H1 (cell line): ENCODE measurements around the gene GATA5. TPM values are rescaled to one million over a fixed set of nuclear protein-coding genes. Genes with fewer than 3 reads are reported as not detected.
A peak's percentile ranks its signal among the peaks of the same experiment; 100 is the strongest.

Source experiments
- CTCF ChIA-PET: fragments of 300-600 bp; sonication (Branson Sonifier 250); formaldehyde crosslinking; loops from one replicate; lab custom pipeline; 2021; ENCODE audit not compliant: partially characterized antibody; lab: Charles Lee
- POLR2A ChIA-PET: fragments of 300-600 bp; sonication (Branson Sonifier 250); formaldehyde crosslinking; loops from one replicate; lab custom pipeline; 2021; ENCODE audit warnings: inconsistent platforms; ENCODE audit not compliant: partially characterized antibody; lab: Charles Lee
- DNase-seq, 2 experiments: peaks; one replicate each; pipeline versions ENCODE4 v3.0.0 to v3.0.0-alpha.2; 2010 to 2022; ENCODE audit warnings: low spot score in 2 of 2, low read depth in 1 of 2, mixed read lengths in 1 of 2
- FAIRE-seq: peaks from 2 replicates; lab custom pipeline; 2011; peaks lifted over from hg19 to GRCh38; lab: Jason Lieb, UNC
- H2AFZ ChIP-seq: 2 replicates; pipeline ENCODE4 v1.8.1; 2012; ENCODE audit warnings: low read length, inconsistent platforms
- H2AK5ac ChIP-seq: 2 replicates; pipeline ENCODE4 v1.6.1; 2013; ENCODE audit warnings: low read depth, low read length
- H2BK120ac ChIP-seq: replicated peaks from 2 replicates; pipeline ENCODE3; 2013; ENCODE audit warnings: low read depth, low read length, inconsistent platforms
- H2BK12ac ChIP-seq: 2 replicates; pipeline ENCODE4 v1.6.1; 2013; ENCODE audit warnings: low read depth, low read length
- H2BK15ac ChIP-seq: 2 replicates; pipeline ENCODE4 v1.6.1; 2013; ENCODE audit warnings: low read length
- H2BK20ac ChIP-seq: 2 replicates; pipeline ENCODE4 v1.6.1; 2013; ENCODE audit warnings: low read length
- H2BK5ac ChIP-seq: 2 replicates; pipeline ENCODE4 v1.6.1; 2013; ENCODE audit warnings: low read depth, low read length
- H3K14ac ChIP-seq: 2 replicates; pipeline ENCODE4 v1.6.1; 2013; ENCODE audit warnings: inconsistent platforms; ENCODE audit not compliant: insufficient read length
- H3K18ac ChIP-seq: 2 replicates; pipeline ENCODE4 v1.6.1; 2013; ENCODE audit warnings: low read length; ENCODE audit errors: extremely low read depth
- H3K23ac ChIP-seq: 2 replicates; pipeline ENCODE4 v1.6.1; 2013; ENCODE audit warnings: inconsistent platforms; ENCODE audit not compliant: insufficient read length
- H3K23me2 ChIP-seq: 2 replicates; pipeline ENCODE4 v1.6.1; 2013; ENCODE audit warnings: low read depth, low read length
- H3K27ac ChIP-seq: 2 replicates; pipeline ENCODE4 v1.6.1; 2011; ENCODE audit warnings: low read depth, low read length, inconsistent platforms
- H3K27me3 ChIP-seq, 4 experiments: replicated peaks in 1 of 4; 1 replicate in 1 of 4; 2 replicates in 3 of 4; pipeline versions ENCODE4 v1.6.1 to v1.8.1; 2011 to 2013; ENCODE audit warnings: low read length in 3 of 4, mild to moderate bottlenecking in 3 of 4, inconsistent platforms in 2 of 4, mixed read lengths in 2 of 4, moderate library complexity in 1 of 4; ENCODE audit not compliant: control insufficient read depth in 3 of 4, insufficient read depth in 3 of 4; ENCODE audit errors: extremely low read depth in 1 of 4
- H3K36me3 ChIP-seq, 4 experiments: 2 replicates each; pipeline versions ENCODE4 v1.6.1 to v1.8.1; 2011 to 2013; ENCODE audit warnings: mild to moderate bottlenecking in 4 of 4, low read length in 3 of 4, moderate library complexity in 2 of 4, control low read depth in 1 of 4, inconsistent platforms in 1 of 4; ENCODE audit not compliant: insufficient read depth in 4 of 4, control insufficient read depth in 2 of 4
- H3K4ac ChIP-seq: replicated peaks from 2 replicates; pipeline ENCODE3; 2013; ENCODE audit warnings: low read length, low read depth, mixed read lengths, inconsistent platforms; ENCODE audit not compliant: insufficient read length
- H3K4me1 ChIP-seq, 4 experiments: replicated peaks in 1 of 4; 1 replicate in 1 of 4; 2 replicates in 3 of 4; pipeline versions ENCODE4 v1.6.1 to v1.8.1; 2011 to 2013; ENCODE audit warnings: low read length in 3 of 4, inconsistent platforms in 2 of 4, mixed read lengths in 1 of 4; ENCODE audit not compliant: insufficient read depth in 4 of 4, control insufficient read depth in 3 of 4
- H3K4me2 ChIP-seq, 2 experiments: 2 replicates each; pipeline versions ENCODE4 v1.6.1 to v1.8.1; 2011 to 2013; ENCODE audit warnings: low read depth in 2 of 2, low read length in 2 of 2, control low read depth in 1 of 2, inconsistent platforms in 1 of 2, mild to moderate bottlenecking in 1 of 2; ENCODE audit not compliant: insufficient read depth in 1 of 2
- H3K4me3 ChIP-seq, 4 experiments: fragments of 200-600, 300-600 bp in 1 of 4; sonication (generic), shearing (Covaris generic), sonication (Bioruptor Twin) in 1 of 4; 2 replicates each; pipeline versions ENCODE4 v1.5.1 to v1.8.1; 2011 to 2016; ENCODE audit warnings: low read length in 4 of 4, low read depth in 3 of 4, control low read depth in 2 of 4, inconsistent platforms in 2 of 4, mild to moderate bottlenecking in 2 of 4, mixed read lengths in 1 of 4, moderate library complexity in 1 of 4; ENCODE audit not compliant: insufficient read depth in 2 of 4; ENCODE audit errors: extremely low read depth in 1 of 4
- H3K56ac ChIP-seq: replicated peaks from 2 replicates; pipeline ENCODE3; 2013; ENCODE audit warnings: low read depth, mild to moderate bottlenecking, mixed read lengths, low read length, inconsistent platforms; ENCODE audit not compliant: insufficient read length
- H3K79me1 ChIP-seq: 2 replicates; pipeline ENCODE4 v1.6.1; 2013; ENCODE audit warnings: low read depth, low read length, control low read depth
- H3K79me2 ChIP-seq, 2 experiments: 2 replicates each; pipeline versions ENCODE4 v1.6.1 to v1.8.1; 2012 to 2013; ENCODE audit warnings: low read length in 2 of 2, mild to moderate bottlenecking in 2 of 2, inconsistent platforms in 1 of 2; ENCODE audit not compliant: insufficient read depth in 2 of 2, control insufficient read depth in 1 of 2
- H3K9ac ChIP-seq, 4 experiments: replicated peaks in 1 of 4; 1 replicate in 1 of 4; 2 replicates in 3 of 4; pipeline versions ENCODE4 v1.6.1 to v1.8.1; 2011 to 2013; ENCODE audit warnings: low read depth in 3 of 4, low read length in 3 of 4, control low read depth in 2 of 4, mild to moderate bottlenecking in 2 of 4, moderate library complexity in 2 of 4, inconsistent platforms in 1 of 4; ENCODE audit errors: extremely low read depth in 1 of 4
- H3K9me3 ChIP-seq, 2 experiments: 2 replicates each; pipeline versions ENCODE4 v1.6.1 to v1.8.1; 2012 to 2013; ENCODE audit warnings: mild to moderate bottlenecking in 2 of 2, moderate library complexity in 2 of 2, control low read depth in 1 of 2, inconsistent platforms in 1 of 2, low read depth in 1 of 2, low read length in 1 of 2, mixed read lengths in 1 of 2; ENCODE audit not compliant: insufficient read depth in 2 of 2
- H4K20me1 ChIP-seq, 2 experiments: replicated peaks in 1 of 2; 2 replicates each; pipeline versions ENCODE3 to v1.8.1; 2011 to 2013; ENCODE audit warnings: inconsistent platforms in 2 of 2, low read length in 2 of 2, mild to moderate bottlenecking in 1 of 2; ENCODE audit not compliant: insufficient read depth in 2 of 2, control insufficient read depth in 1 of 2
- H4K5ac ChIP-seq: 2 replicates; pipeline ENCODE4 v1.6.1; 2013; ENCODE audit warnings: low read length, low read depth, mixed read lengths, inconsistent platforms; ENCODE audit not compliant: insufficient read length
- H4K8ac ChIP-seq: 2 replicates; pipeline ENCODE4 v1.8.0; 2013; ENCODE audit warnings: mild to moderate bottlenecking, moderate library complexity, low read length, inconsistent platforms; ENCODE audit not compliant: insufficient read depth; ENCODE audit errors: extremely low read depth
- H4K91ac ChIP-seq: replicated peaks from 2 replicates; pipeline ENCODE3; 2013; ENCODE audit warnings: low read length, mixed read lengths, inconsistent platforms; ENCODE audit not compliant: insufficient read length
- BACH1 ChIP-seq: IDR thresholded peaks from 2 replicates; pipeline ENCODE4 v1.6.1; 2012; ENCODE audit warnings: low read length, improper control_type of control experiment
- CEBPB ChIP-seq: IDR thresholded peaks from 2 replicates; pipeline ENCODE4 v1.6.1; 2012; ENCODE audit warnings: low read depth, low read length
- CHD1 ChIP-seq: IDR thresholded peaks from 2 replicates; pipeline ENCODE4 v1.6.1; 2012; ENCODE audit warnings: low read depth, low read length, improper control_type of control experiment
- JUN ChIP-seq: IDR thresholded peaks from 2 replicates; pipeline ENCODE4 v1.6.1; 2011; ENCODE audit warnings: low read depth, mild to moderate bottlenecking, improper control_type of control experiment, low read length
- JUND ChIP-seq: IDR thresholded peaks from 2 replicates; pipeline ENCODE4 v1.6.1; 2011; ENCODE audit warnings: mild to moderate bottlenecking, improper control_type of control experiment, low read length
- NRF1 ChIP-seq: IDR thresholded peaks from 2 replicates; pipeline ENCODE4 v1.6.1; 2011; ENCODE audit warnings: mild to moderate bottlenecking, low read depth, low read length, improper control_type of control experiment
- RBBP5 ChIP-seq: IDR thresholded peaks from 2 replicates; pipeline ENCODE4 v1.7.1; 2012; ENCODE audit warnings: low read depth, mild to moderate bottlenecking, inconsistent platforms, low read length, moderate library complexity, borderline replicate concordance
- SP1 ChIP-seq: IDR thresholded peaks from 2 replicates; pipeline ENCODE4 v1.6.1; 2011; ENCODE audit warnings: low read depth, low read length
- WGBS, 2 experiments: shearing (Covaris generic) in 1 of 2; methylation state at CpG; one replicate each; pipeline versions ENCODE4 v1.1.6 to v1.1.7; 2013 to 2015; ENCODE audit warnings: low lambda C conversion rate in 2 of 2, mixed read lengths in 2 of 2, inconsistent platforms in 1 of 2, low coverage in 1 of 2, missing lambda C conversion rate in 1 of 2; ENCODE audit not compliant: insufficient replicate concordance in 2 of 2, insufficient coverage in 1 of 2, insufficient read length in 1 of 2; ENCODE audit errors: extremely low coverage in 1 of 2, missing lambda C conversion rate in 1 of 2; 5-methylcytosine and 5-hydroxymethylcytosine counted together
- polyA plus RNA-seq, 7 experiments: library from polyadenylated mRNA; depleted of rRNA in 3 of 7; stranded (reverse) in 5 of 7; unstranded in 2 of 7; fragments of >200 nt in 5 of 7; fragments of 200-250 nt in 2 of 7; gene quantifications; 1 replicate in 5 of 7; 2 replicates in 1 of 7; 4 replicates in 1 of 7; pipeline versions ENCODE4 v1.2.1 to v1.2.3, GENCODE V29; 2011 to 2013; ENCODE audit warnings: missing spikeins in 2 of 7, mixed read lengths in 2 of 7
- total RNA-seq: library from RNA; stranded (reverse); fragmentation: NEBNext Ultra II Directional; extraction: Animal tissue kit (Norgen Biotek cat#: 25700); gene quantifications from 2 replicates; pipeline ENCODE4 v1.2.1, GENCODE V29; 2021

Gene GATA5
- total and polyA plus RNA-seq, 2 of the 8 experiments (the other 6 are each of a cell fraction or from before 2014, with no cell fraction given) = 0.08 to 0.11 TPM

DNA sequence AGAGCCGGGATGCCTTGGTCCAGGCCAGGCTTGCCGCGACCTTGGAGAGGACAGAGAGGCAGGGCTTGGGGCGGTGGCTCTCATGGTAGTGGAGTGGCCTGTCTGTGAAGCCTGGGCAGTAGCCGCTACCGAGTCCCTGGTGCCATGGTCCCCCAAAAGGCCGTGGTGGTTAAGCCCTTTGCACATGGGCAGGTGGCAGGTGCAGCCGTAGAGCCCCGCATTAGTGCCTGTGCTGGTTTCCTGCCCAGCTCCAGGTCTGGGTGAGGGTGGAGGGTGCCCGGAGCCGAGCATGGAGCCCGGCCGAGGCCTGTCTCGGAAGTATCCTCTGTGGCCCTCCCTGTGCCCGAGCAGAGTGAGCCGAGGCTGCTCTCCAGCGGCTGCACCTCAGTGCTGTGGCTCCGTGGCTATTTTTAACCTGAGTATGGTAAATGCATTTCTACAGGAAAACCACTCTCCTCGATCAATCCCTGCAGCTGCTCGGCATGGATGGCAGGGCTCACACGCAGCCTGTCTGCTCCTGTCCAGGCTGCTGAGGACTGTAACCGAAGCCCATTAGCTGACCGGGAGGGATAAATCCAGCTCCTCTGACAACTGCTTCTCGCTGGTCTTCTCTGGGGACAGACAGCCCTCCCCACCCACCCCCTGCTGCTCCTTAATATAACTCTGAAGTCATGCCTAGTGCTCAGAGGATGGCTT lies 36.3 kb upstream of the GATA5 start:
- Histone ChIP-seq H4K91ac (no peak overlapping the region), H2BK15ac (no peak overlapping the region), H3K4me2 (no peak overlapping the region), H2BK12ac (no peak overlapping the region), H3K4ac (no peak overlapping the region), H3K9ac (no peak overlapping the region), H3K27me3 (no peaks in the 10 kb centered on the region; a peak in 1 of 7 replicates), H4K5ac (no peak overlapping the region), H2BK5ac (no peak overlapping the region), H3K18ac (no peak overlapping the region; the same call in 1 of the 2 replicates), H3K27ac (no peak overlapping the region), H3K4me3 (no peak overlapping the region), H3K9me3 (no peaks in the 10 kb centered on the region), H2BK120ac (no peak overlapping the region), H3K23me2 (peaks cover 1% of the 10 kb centered on the region; the same call in 1 of the 2 replicates), H2AK5ac (no peak overlapping the region), H3K4me1 (no peaks in the 10 kb centered on the region), H3K14ac (no peak overlapping the region), H3K79me2 (no peaks in the 10 kb centered on the region), H3K23ac (no peak overlapping the region), H3K36me3 (no peaks in the 10 kb centered on the region), H4K20me1 (no peaks in the 10 kb centered on the region), H4K8ac (peak overlapping the region; percentile 51), H2BK20ac (no peak overlapping the region), H2AFZ (no peak overlapping the region), H3K79me1 (no peaks in the 10 kb centered on the region; the same call in 1 of the 2 replicates), H3K56ac (no peak overlapping the region)
- no peak for DNase-seq
- WGBS, 2 experiments = 87% methylated on average over 22 of the region's 24 CpGs; no CpG with 5 or more reads in 1 of the 2 experiments
- no peak for FAIRE-seq
- TF ChIP-seq RBBP5 = no peak
- TF ChIP-seq JUND = no peak
- TF ChIP-seq SP1 = no peak
- TF ChIP-seq BACH1 = no peak
- TF ChIP-seq NRF1 = no peak
- no peak for TF ChIP-seq CEBPB
- TF ChIP-seq CHD1 = no peak
- no peak for TF ChIP-seq JUN
- CTCF ChIA-PET = interaction anchor here (0.7 to 1.7 kb wide), 8 partner anchors 11 to 296 kb away, joined by 3 to 7 read pairs (median 4); no protein-coding TSS in a partner anchor
- POLR2A ChIA-PET = no interaction called here
